BE2C (cell line): ENCODE measurements around the gene RALGPS1.

Source experiments
- DNase-seq: peaks from one replicate; pipeline ENCODE4 v3.0.0-alpha.2; 2020
- H3K27me3 ChIP-seq: fragments of 250-450 bp; sonication (Bioruptor Pico); 2 replicates; pipeline ENCODE4 v1.5.1; 2020; ENCODE audit warnings: mild to moderate bottlenecking
- H3K36me3 ChIP-seq: fragments of 250-450 bp; sonication (Bioruptor Pico); 2 replicates; pipeline ENCODE4 v1.5.1; 2020; ENCODE audit warnings: mild to moderate bottlenecking
- H3K4me1 ChIP-seq: fragments of 250-450 bp; sonication (Bioruptor Pico); 2 replicates; pipeline ENCODE4 v1.5.1; 2020
- H3K4me3 ChIP-seq: 2 replicates; pipeline ENCODE4 v1.5.1; 2011; ENCODE audit warnings: low read depth, low read length
- H3K9me3 ChIP-seq: fragments of 250-450 bp; sonication (Bioruptor Pico); 2 replicates; pipeline ENCODE4 v1.5.1; 2020
- TF ChIP-seq, protein P1 (sequence below): IDR thresholded peaks from 2 replicates; pipeline ENCODE4 v1.5.1; 2012; ENCODE audit warnings: mild to moderate bottlenecking, low read depth, low read length

Gene RALGPS1

DNA sequence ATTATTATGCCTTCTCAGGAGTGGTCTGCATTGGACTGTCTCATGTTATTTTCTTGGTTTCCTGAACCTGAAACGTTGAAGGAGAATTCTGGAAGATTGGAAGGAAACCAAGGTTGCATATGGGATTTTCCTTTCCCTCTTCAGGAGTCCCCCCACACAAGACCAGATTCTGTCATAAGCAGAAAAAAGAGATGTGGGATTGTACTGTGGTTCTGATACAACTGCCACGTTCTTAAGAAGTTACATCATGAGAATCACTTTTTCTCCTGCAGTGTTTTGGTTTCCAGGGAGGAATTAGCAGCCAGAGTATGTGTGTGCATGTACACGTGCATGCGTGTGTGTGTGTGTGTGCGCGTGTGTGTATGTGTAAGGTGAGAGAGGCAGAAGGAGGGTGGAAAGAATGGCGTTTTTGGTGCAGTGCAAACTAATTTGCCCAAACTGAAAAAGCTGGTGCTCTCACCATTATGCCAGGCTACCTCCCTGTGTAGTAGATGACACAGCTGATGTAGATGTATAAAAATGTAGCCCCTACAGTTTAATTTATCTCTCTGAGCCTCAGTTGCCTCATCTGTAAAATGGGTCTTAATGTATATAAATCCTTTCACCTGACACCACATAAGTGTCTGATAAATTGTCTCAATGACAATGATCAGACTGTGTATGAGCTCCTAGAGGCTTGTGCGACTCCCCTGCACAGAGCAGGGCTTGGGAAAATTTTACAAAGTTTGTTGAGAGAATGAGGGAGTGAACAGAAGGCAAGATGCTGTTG, 38.6 kb downstream of the RALGPS1 start:
- no peaks in the 10 kb centered on the region for H3K36me3 ChIP-seq
- no peak for DNase-seq
- TF ChIP-seq, protein P1, sequence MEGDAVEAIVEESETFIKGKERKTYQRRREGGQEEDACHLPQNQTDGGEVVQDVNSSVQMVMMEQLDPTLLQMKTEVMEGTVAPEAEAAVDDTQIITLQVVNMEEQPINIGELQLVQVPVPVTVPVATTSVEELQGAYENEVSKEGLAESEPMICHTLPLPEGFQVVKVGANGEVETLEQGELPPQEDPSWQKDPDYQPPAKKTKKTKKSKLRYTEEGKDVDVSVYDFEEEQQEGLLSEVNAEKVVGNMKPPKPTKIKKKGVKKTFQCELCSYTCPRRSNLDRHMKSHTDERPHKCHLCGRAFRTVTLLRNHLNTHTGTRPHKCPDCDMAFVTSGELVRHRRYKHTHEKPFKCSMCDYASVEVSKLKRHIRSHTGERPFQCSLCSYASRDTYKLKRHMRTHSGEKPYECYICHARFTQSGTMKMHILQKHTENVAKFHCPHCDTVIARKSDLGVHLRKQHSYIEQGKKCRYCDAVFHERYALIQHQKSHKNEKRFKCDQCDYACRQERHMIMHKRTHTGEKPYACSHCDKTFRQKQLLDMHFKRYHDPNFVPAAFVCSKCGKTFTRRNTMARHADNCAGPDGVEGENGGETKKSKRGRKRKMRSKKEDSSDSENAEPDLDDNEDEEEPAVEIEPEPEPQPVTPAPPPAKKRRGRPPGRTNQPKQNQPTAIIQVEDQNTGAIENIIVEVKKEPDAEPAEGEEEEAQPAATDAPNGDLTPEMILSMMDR, result no peak
- no peak overlapping the region for H3K4me3 ChIP-seq
- H3K9me3 ChIP-seq, result no peaks in the 10 kb centered on the region
- H3K27me3 ChIP-seq, result no peaks in the 10 kb centered on the region
- H3K4me1 ChIP-seq, result no peaks in the 10 kb centered on the region; the same call in 1 of the 2 replicates

DNA sequence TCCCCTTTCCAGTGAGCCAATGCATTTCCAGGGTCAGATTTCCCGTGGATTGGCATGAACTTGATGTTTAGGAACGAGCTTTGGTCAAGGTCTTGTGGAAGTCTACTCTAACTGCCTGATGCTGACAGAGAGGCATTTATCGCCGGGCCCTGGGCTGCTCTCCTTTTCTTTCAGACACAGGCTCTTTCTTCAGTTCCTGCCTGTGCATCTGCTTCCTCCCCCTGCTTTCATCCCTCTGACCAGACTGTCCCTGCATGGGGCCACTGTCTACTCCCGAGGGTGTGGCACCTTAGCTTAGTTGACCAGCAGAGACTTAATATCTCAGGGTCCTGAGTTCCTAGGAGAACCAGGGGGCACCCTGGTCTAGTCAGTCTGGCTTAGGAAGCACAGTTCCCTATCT, 41.2 kb downstream of the RALGPS1 start:
- no peaks in the 10 kb centered on the region for H3K27me3 ChIP-seq
- no peaks in the 10 kb centered on the region; the same call in 1 of the 2 replicates for H3K4me1 ChIP-seq
- TF ChIP-seq, protein P1, result no peak
- DNase-seq, result no peak
- H3K36me3 ChIP-seq, result no peaks in the 10 kb centered on the region
- H3K4me3 ChIP-seq, result no peak overlapping the region
- H3K9me3 ChIP-seq, result no peaks in the 10 kb centered on the region

DNA sequence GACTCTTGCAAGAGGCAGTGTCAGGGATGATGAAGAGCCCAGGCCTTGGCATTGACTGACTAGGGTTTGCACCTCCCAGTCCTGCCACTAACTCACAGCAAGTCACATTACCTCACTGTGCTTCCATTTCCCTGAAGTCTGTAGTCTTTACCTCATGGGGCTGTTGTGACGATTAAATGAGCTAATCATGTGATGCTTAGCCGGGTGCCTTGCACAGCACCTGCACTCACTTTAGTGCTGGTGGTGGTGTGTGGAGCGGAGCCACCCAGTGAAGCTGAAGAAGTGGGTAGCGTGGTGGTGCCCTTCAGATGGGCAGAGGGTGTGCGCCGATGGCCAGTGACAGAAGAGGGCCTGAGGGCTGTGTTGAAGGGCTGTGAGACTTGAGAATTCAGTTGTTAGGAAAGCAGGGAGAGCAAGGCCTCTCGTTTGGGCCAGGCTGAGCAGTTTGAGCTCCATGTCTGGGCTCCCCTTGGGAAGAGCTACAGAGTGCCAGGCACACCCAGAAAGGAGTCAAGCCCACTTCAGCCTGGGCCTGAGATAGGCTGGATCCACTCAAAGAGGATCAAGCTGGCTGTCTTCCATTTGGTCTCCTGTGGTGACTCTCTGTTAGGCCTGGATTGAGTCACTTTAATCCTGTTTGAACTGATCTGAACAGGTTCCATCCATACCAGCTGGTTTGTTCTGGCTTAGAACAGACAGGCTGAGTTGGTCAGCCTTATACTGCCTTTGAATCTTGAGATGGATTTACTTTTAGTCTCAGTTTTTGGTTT, 42.5 kb downstream of the RALGPS1 start:
- DNase-seq, result no peak
- TF ChIP-seq, protein P1, result no peak
- Histone ChIP-seq H3K9me3 (no peaks in the 10 kb centered on the region), H3K36me3 (no peaks in the 10 kb centered on the region), H3K27me3 (no peaks in the 10 kb centered on the region), H3K4me1 (no peaks in the 10 kb centered on the region; the same call in 1 of the 2 replicates), H3K4me3 (no peak overlapping the region)

DNA sequence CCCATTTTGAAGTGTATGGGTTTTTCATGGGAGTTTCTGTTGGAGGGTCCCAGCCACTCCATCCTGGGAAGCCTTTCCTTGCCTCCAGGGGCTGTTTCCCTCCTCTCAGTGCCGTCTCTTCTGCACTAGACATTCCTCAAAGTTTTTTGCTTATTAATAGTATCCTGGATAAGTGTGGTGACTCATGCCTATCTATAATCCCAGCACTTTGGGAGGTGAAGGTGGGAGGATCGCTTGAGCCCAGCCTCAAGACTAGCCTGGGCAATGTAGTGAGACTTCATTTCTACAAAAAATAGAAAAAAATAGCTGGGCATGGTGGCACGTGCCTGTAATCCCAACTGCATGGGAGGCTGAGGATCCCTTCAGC, 43.1 kb downstream of the RALGPS1 start:
- H3K9me3 ChIP-seq, result no peaks in the 10 kb centered on the region
- H3K4me3 ChIP-seq, result no peak overlapping the region
- no peak for DNase-seq

DNA sequence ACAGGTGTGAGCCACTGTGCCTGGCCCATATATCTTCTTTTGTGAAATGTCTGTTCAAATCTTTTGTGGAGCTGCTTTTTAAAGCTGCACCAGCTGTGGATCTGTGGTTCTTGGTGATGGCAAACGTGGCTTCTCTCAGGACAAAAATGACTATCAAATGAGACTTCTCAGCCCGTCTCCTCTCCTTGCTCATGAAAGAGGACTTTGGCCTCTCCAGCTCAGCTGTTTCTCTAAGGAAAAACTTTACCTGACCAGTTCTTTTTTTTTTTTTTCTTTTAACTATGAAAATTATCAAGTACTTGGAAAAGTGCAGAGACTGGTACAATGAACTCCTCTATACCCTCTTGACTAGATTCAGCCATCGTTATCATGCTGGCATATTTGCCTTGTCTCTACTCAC, 44.8 kb downstream of the RALGPS1 start:
- TF ChIP-seq, protein P1, result no peak
- DNase-seq, result no peak
- Histone ChIP-seq H3K4me1 (no peaks in the 10 kb centered on the region; the same call in 1 of the 2 replicates), H3K36me3 (no peaks in the 10 kb centered on the region), H3K9me3 (no peaks in the 10 kb centered on the region), H3K27me3 (no peaks in the 10 kb centered on the region), H3K4me3 (no peak overlapping the region)

More for the DNA sequence above, 43.1 kb downstream of the RALGPS1 start:
- H3K36me3 ChIP-seq, result no peaks in the 10 kb centered on the region
- H3K4me1 ChIP-seq, result no peaks in the 10 kb centered on the region; the same call in 1 of the 2 replicates
- H3K27me3 ChIP-seq, result no peaks in the 10 kb centered on the region
- TF ChIP-seq, protein P1, result no peak

DNA sequence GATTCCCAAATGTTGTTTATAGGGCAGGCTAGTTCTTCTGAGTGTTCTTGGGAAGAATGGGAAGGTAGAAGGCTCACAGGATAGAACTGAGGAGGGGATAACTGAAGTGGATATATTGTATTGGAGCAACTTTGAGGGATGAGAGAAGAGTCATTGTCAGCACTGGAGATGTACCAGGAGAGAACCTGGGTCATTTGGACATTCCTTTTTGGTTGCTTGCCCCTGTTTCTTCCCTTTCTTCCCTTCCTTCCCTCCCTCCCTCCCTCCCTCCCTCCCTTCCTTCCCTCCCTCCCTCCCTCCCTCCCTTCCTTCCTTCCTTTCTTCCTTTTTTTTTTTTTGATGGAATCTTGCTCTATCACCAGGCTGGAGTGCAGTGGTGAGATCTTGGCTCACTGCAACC, 45.3 kb downstream of the RALGPS1 start:
- H3K4me1 ChIP-seq, result no peaks in the 10 kb centered on the region; the same call in 1 of the 2 replicates
- H3K4me3 ChIP-seq, result no peak overlapping the region
- H3K9me3 ChIP-seq, result no peaks in the 10 kb centered on the region
- no peaks in the 10 kb centered on the region for H3K36me3 ChIP-seq
- H3K27me3 ChIP-seq, result no peaks in the 10 kb centered on the region
- TF ChIP-seq, protein P1, result no peak
- no peak for DNase-seq
